ENCODE measurements around the gene CLEC16A. TPM values are rescaled to one million over a fixed set of nuclear protein-coding genes. Genes with fewer than 3 reads are reported as not detected.

CLEC16A gene
- total and polyA plus RNA-seq, 9 of the 15 experiments (the other 6 are each of a cell fraction or from before 2014, with no cell fraction given) = 1.00 to 22.3 (median 10.0) TPM

GRCh38 chr16:11149011-11149616 is 204.8 kb downstream of the CLEC16A start (continued):
- TF ChIP-seq STAT6 (CRISPR knock-in tag; IDR thresholded peaks at IDR 0.05) (no peak), HDAC2 (IDR thresholded peaks at IDR 0.05) (peak; percentile 80), PRDM10 (IDR thresholded peaks at IDR 0.05; ENCODE audit: partially characterized antibody) (peak; percentile 25), ZNF785 (CRISPR knock-in tag; IDR thresholded peaks at IDR 0.05) (no peak), NCOA1 (IDR thresholded peaks at IDR 0.05; ENCODE audit: low read depth) (peak; percentile 48; the same call in 1 of the 2 replicates), LEF1 (IDR thresholded peaks at IDR 0.05) (peak; percentile 58; the same call in 1 of the 2 replicates), ZZZ3 (IDR thresholded peaks at IDR 0.05) (no peak), SRF (CRISPR knock-in tag; IDR thresholded peaks at IDR 0.05) (peak in 1 of 2 experiments; percentile 74; a peak in 1 of 4 replicates), MAFF (IDR thresholded peaks at IDR 0.05; ENCODE audit: low read length) (no peak), TBL1XR1 (IDR thresholded peaks at IDR 0.05; ENCODE audit: low read length in 2 of 2) (peak in 1 of 2 experiments; percentile 70; a peak in 1 of 4 replicates), TRIM28 (IDR thresholded peaks at IDR 0.05) (no peak), ZBTB17 (CRISPR knock-in tag; IDR thresholded peaks at IDR 0.05) (no peak), THAP7 (CRISPR knock-in tag; IDR thresholded peaks at IDR 0.05) (no peak), BMI1 (IDR thresholded peaks at IDR 0.05; ENCODE audit: low read length) (no peak), DIDO1 (tag; IDR thresholded peaks at IDR 0.05; ENCODE audit: low read depth) (no peak), PHF21A (IDR thresholded peaks at IDR 0.05; ENCODE audit: borderline replicate concordance, low read depth) (no peak), TSHZ1 (CRISPR knock-in tag; IDR thresholded peaks at IDR 0.05) (no peak)
- TF ChIP-seq, protein P1, sequence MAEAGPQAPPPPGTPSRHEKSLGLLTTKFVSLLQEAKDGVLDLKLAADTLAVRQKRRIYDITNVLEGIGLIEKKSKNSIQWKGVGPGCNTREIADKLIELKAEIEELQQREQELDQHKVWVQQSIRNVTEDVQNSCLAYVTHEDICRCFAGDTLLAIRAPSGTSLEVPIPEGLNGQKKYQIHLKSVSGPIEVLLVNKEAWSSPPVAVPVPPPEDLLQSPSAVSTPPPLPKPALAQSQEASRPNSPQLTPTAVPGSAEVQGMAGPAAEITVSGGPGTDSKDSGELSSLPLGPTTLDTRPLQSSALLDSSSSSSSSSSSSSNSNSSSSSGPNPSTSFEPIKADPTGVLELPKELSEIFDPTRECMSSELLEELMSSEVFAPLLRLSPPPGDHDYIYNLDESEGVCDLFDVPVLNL (CRISPR knock-in tag; IDR thresholded peaks at IDR 0.05; ENCODE audit: low read depth) = no peak

All from K562 (cell line).